ENCODE results near the gene KIF5B. TPM values are rescaled to one million over a fixed set of nuclear protein-coding genes. Genes with fewer than 3 reads are reported as not detected.

The KIF5B gene
- total RNA-seq, 3 donors from 2014 or later = 91.6 to 188 (median 109) TPM

- intact Hi-C loops (cut with DNase I, micrococcal nuclease) = no loop called here
- H3K9me3 ChIP-seq = no peaks in the 10 kb centered on the region
- H3K4me3 ChIP-seq = no peak overlapping the region
- no peaks in the 10 kb centered on the region for H3K36me3 ChIP-seq (ENCODE audit: low read depth)
- DNase-seq (no peak), ATAC-seq (peak; percentile 32)
- H3K4me1 ChIP-seq (ENCODE audit: low read depth) = no peaks in the 10 kb centered on the region
- no peak for TF ChIP-seq CTCF (IDR thresholded peaks at IDR 0.05)
These were observed 9.6 kb upstream of the KIF5B start for GRCh38 chr10:32065856-32066255.

- no peaks in the 10 kb centered on the region for H3K9me3 ChIP-seq
- TF ChIP-seq CTCF (IDR thresholded peaks at IDR 0.05) = no peak
- no peak overlapping the region for H3K4me3 ChIP-seq
- no peaks in the 10 kb centered on the region for H3K4me1 ChIP-seq (ENCODE audit: low read depth)
- intact Hi-C loops (cut with DNase I, micrococcal nuclease) = no loop called here
- H3K36me3 ChIP-seq (ENCODE audit: low read depth) = no peaks in the 10 kb centered on the region
- DNase-seq (no peak), ATAC-seq (no peak)
These were observed 5.2 kb upstream of the KIF5B start for GRCh38 chr10:32061440-32061839.

GRCh38 chr10:32060347-32060746, 4.1 kb upstream of the KIF5B start:
- no peak for ATAC-seq
- intact Hi-C loops (cut with DNase I, micrococcal nuclease) = no loop called here
- no peak for DNase-seq

GRCh38 chr10:32059472-32059871, 3.2 kb upstream of the KIF5B start:
- intact Hi-C loops (cut with DNase I, micrococcal nuclease) = no loop called here
- Histone ChIP-seq H3K4me1 (ENCODE audit: low read depth) (no peaks in the 10 kb centered on the region), H3K9me3 (no peaks in the 10 kb centered on the region), H3K36me3 (ENCODE audit: low read depth) (no peaks in the 10 kb centered on the region), H3K4me3 (no peak overlapping the region)
- TF ChIP-seq CTCF (IDR thresholded peaks at IDR 0.05) = no peak
- DNase-seq = peak in 1 of 3 donors; percentile 25
- ATAC-seq = no peak

More at GRCh38 chr10:32060347-32060746, 4.1 kb upstream of the KIF5B start:
- Histone ChIP-seq H3K36me3 (ENCODE audit: low read depth) (no peaks in the 10 kb centered on the region), H3K9me3 (no peaks in the 10 kb centered on the region), H3K4me1 (ENCODE audit: low read depth) (no peaks in the 10 kb centered on the region), H3K4me3 (no peak overlapping the region)
- no peak for TF ChIP-seq CTCF (IDR thresholded peaks at IDR 0.05)

GRCh38 chr10:32057036-32057372, 779 bp upstream of the KIF5B start:
- intact Hi-C loops (cut with DNase I, micrococcal nuclease) = no loop called here
- TF ChIP-seq CTCF (IDR thresholded peaks at IDR 0.05) = no peak
- DNase-seq (peak in 1 of 3 donors; percentile 47), ATAC-seq (no peak)
- Histone ChIP-seq H3K4me3 (no peak overlapping the region), H3K9me3 (no peaks in the 10 kb centered on the region), H3K36me3 (ENCODE audit: low read depth) (no peaks in the 10 kb centered on the region), H3K4me1 (ENCODE audit: low read depth) (peaks cover 13% of the 10 kb centered on the region)

- DNase-seq (peak; percentile 83 to 86 (median 84)), ATAC-seq (peak; percentile 76)
- no peak for TF ChIP-seq CTCF (IDR thresholded peaks at IDR 0.05)
- Histone ChIP-seq H3K36me3 (ENCODE audit: low read depth) (no peaks in the 10 kb centered on the region), H3K4me1 (ENCODE audit: low read depth) (peaks cover 22% of the 10 kb centered on the region), H3K9me3 (no peaks in the 10 kb centered on the region), H3K4me3 (peak overlapping the region; percentile 79)
- intact Hi-C loops (cut with DNase I, micrococcal nuclease) = no loop called here
These were observed 618 bp downstream of the KIF5B start for GRCh38 chr10:32055478-32056135.
